NCI-H460 (cell line): ENCODE data around the gene TBXAS1. TPM values are rescaled to one million over a fixed set of nuclear protein-coding genes. Genes with fewer than 3 reads are reported as not detected.
"Not testable (repeated sequence)": the region's sequence is repeated elsewhere in the genome, so short reads cannot be mapped to it uniquely, and the experiment has no call there.

Source experiments
- DNase-seq: peaks from one replicate; pipeline ENCODE4 v3.0.0-alpha.2; 2016; ENCODE audit warnings: low read depth; ENCODE audit errors: extremely low read depth
- total RNA-seq: library from RNA; depleted of rRNA; stranded (reverse); fragments of >200 nt; shearing (Covaris generic); gene quantifications from 2 replicates; pipeline ENCODE4 v1.2.3, GENCODE V29; 2014

The TBXAS1 gene
- total RNA-seq, 1 experiment from 2014 or later: 4.0 TPM

GRCh38 chr7:139885511-139885910 lies 56.4 kb downstream of the TBXAS1 start:
- DNase-seq: no peak

GRCh38 chr7:139886206-139886605 lies 57.1 kb downstream of the TBXAS1 start:
- DNase-seq: no peak

GRCh38 chr7:139886899-139887298 lies 57.8 kb downstream of the TBXAS1 start:
- DNase-seq: no peak

GRCh38 chr7:139887992-139888481 lies 59.0 kb downstream of the TBXAS1 start:
- no peak for DNase-seq

GRCh38 chr7:139889186-139889871 lies 60.3 kb downstream of the TBXAS1 start:
- no peak for DNase-seq

GRCh38 chr7:139893461-139893860 lies 64.4 kb downstream of the TBXAS1 start:
- DNase-seq: no peak

- no peak for DNase-seq
Observed at GRCh38 chr7:139893999-139894398, 64.9 kb downstream of the TBXAS1 start.

- DNase-seq: no peak
Observed at GRCh38 chr7:139895141-139895829, 66.2 kb downstream of the TBXAS1 start.

- DNase-seq: no peak
Observed at GRCh38 chr7:139896288-139896687, 67.2 kb downstream of the TBXAS1 start.

GRCh38 chr7:139896831-139897230 lies 67.8 kb downstream of the TBXAS1 start:
- DNase-seq: no peak

- DNase-seq: no peak
Observed at GRCh38 chr7:139897422-139898090, 68.5 kb downstream of the TBXAS1 start.

- no peak for DNase-seq
Observed at GRCh38 chr7:139898483-139898882, 69.4 kb downstream of the TBXAS1 start.

- DNase-seq: no peak
Observed at GRCh38 chr7:139899328-139899955, 70.4 kb downstream of the TBXAS1 start.

GRCh38 chr7:139900326-139900725 lies 71.3 kb downstream of the TBXAS1 start:
- DNase-seq: no peak

GRCh38 chr7:139901056-139901795 lies 72.2 kb downstream of the TBXAS1 start:
- no peak for DNase-seq

GRCh38 chr7:139901901-139902300 lies 72.8 kb downstream of the TBXAS1 start:
- no peak for DNase-seq

- DNase-seq: no peak
Observed at GRCh38 chr7:139902436-139903102, 73.5 kb downstream of the TBXAS1 start.

- DNase-seq: not testable (repeated sequence)
Observed at GRCh38 chr7:139903103-139903477, 74.0 kb downstream of the TBXAS1 start.

- DNase-seq: no peak
Observed at GRCh38 chr7:139906879-139907278, 77.8 kb downstream of the TBXAS1 start.

- DNase-seq: no peak
Observed at GRCh38 chr7:139908792-139909191, 79.7 kb downstream of the TBXAS1 start.
